Keratinocyte (primary cell): ENCODE measurements around the gene ZFYVE21. TPM values are rescaled to one million over a fixed set of nuclear protein-coding genes. Genes with fewer than 3 reads are reported as not detected.

ENCODE experiments used
- DNase-seq: peaks from one replicate; pipeline ENCODE4 v3.0.0-alpha.2; 2011; ENCODE audit warnings: low read depth, missing footprints, low spot score
- FAIRE-seq: peaks from 2 replicates; lab custom pipeline; 2011; peaks lifted over from hg19 to GRCh38; lab: Jason Lieb, UNC
- H2AFZ ChIP-seq: 2 replicates; pipeline ENCODE4 v1.6.0; 2012; ENCODE audit warnings: low read length, control low read depth, inconsistent platforms; ENCODE audit not compliant: control insufficient read depth
- H3K27ac ChIP-seq: 2 replicates; pipeline ENCODE4 v1.5.1; 2011; ENCODE audit warnings: low read length; ENCODE audit not compliant: control insufficient read depth, insufficient read depth
- H3K27me3 ChIP-seq: 3 replicates; pipeline ENCODE4 v1.6.0; 2011; ENCODE audit warnings: low read length; ENCODE audit not compliant: control insufficient read depth, insufficient read depth; ENCODE audit errors: extremely low read depth
- H3K36me3 ChIP-seq, 2 experiments: 2 replicates in 1 of 2; 3 replicates in 1 of 2; pipeline ENCODE4 v1.5.1; 2011; ENCODE audit warnings: low read length in 2 of 2, mild to moderate bottlenecking in 1 of 2; ENCODE audit not compliant: control insufficient read depth in 2 of 2, insufficient read depth in 2 of 2; ENCODE audit errors: extremely low read depth in 1 of 2
- H3K4me1 ChIP-seq: 3 replicates; pipeline ENCODE4 v1.5.1; 2011; ENCODE audit warnings: low read length; ENCODE audit not compliant: control insufficient read depth, insufficient read depth; ENCODE audit errors: extremely low read depth
- H3K4me2 ChIP-seq: 3 replicates; pipeline ENCODE4 v1.6.0; 2011; ENCODE audit warnings: low read depth, low read length; ENCODE audit not compliant: control insufficient read depth, insufficient read depth; ENCODE audit errors: extremely low read depth
- H3K4me3 ChIP-seq, 3 experiments: fragments of 200-600 bp in 1 of 3; sonication (generic) in 1 of 3; 2 replicates in 2 of 3; 3 replicates in 1 of 3; pipeline ENCODE4 v1.5.1; 2011 to 2016; ENCODE audit warnings: low read length in 3 of 3, mild to moderate bottlenecking in 3 of 3, control low read depth in 2 of 3, inconsistent platforms in 1 of 3, low read depth in 1 of 3, mixed read lengths in 1 of 3, mixed run types in 1 of 3, moderate library complexity in 1 of 3; ENCODE audit not compliant: control insufficient read depth in 2 of 3, insufficient read depth in 2 of 3; ENCODE audit errors: extremely low read depth in 1 of 3
- H3K79me2 ChIP-seq: 2 replicates; pipeline ENCODE4 v1.6.0; 2012; ENCODE audit warnings: low read length; ENCODE audit not compliant: control insufficient read depth, insufficient read depth
- H3K9ac ChIP-seq: 3 replicates; pipeline ENCODE4 v1.6.0; 2011; ENCODE audit warnings: low read length; ENCODE audit not compliant: control insufficient read depth, insufficient read depth; ENCODE audit errors: extremely low read depth
- H3K9me1 ChIP-seq: 3 replicates; pipeline ENCODE4 v1.6.0; 2011; ENCODE audit warnings: low read length; ENCODE audit not compliant: control insufficient read depth, insufficient read depth; ENCODE audit errors: extremely low read depth
- H3K9me3 ChIP-seq: 2 replicates; pipeline ENCODE4 v1.5.1; 2012; ENCODE audit warnings: low read depth, low read length; ENCODE audit not compliant: control insufficient read depth
- H4K20me1 ChIP-seq: 3 replicates; pipeline ENCODE4 v1.6.0; 2011; ENCODE audit warnings: low read length; ENCODE audit not compliant: control insufficient read depth, insufficient read depth; ENCODE audit errors: extremely low read depth
- CTCF ChIP-seq, 3 experiments: IDR thresholded peaks in 1 of 3; conservative IDR thresholded peaks in 1 of 3; optimal IDR thresholded peaks in 1 of 3; 2 replicates in 2 of 3; 3 replicates in 1 of 3; pipeline versions ENCODE3 to v1.5.1; 2011; ENCODE audit warnings: low read length in 3 of 3, mild to moderate bottlenecking in 3 of 3, moderate library complexity in 2 of 3, control low read depth in 1 of 3, inconsistent platforms in 1 of 3; ENCODE audit not compliant: insufficient read depth in 2 of 3; ENCODE audit errors: extremely low read depth in 1 of 3
- EZH2 ChIP-seq: IDR thresholded peaks from one replicate; pipeline ENCODE4 v1.6.1; 2012; ENCODE audit warnings: inconsistent platforms, mild to moderate bottlenecking, low read length, moderate library complexity
- dilution Hi-C: fragments of 300-500 bp; cut with MboI; formaldehyde crosslinking; loops from one replicate; pipeline ENCODE4 v1.7.0; 2020; ENCODE audit warnings: low sequenced_read_pairs; ENCODE audit not compliant: extremely low pct_ligation_motif_present
- polyA plus RNA-seq, 5 experiments: library from polyadenylated mRNA; depleted of rRNA in 3 of 5; stranded (reverse) in 3 of 5; stranded (forward) in 1 of 5; unstranded in 1 of 5; fragments of >200 nt; gene quantifications; 1 replicate in 1 of 5; 2 replicates in 3 of 5; 3 replicates in 1 of 5; pipeline versions ENCODE4 v1.2.1 to v1.2.3, GENCODE V29; 2011 to 2012; ENCODE audit warnings: missing spikeins in 2 of 5, low read depth in 1 of 5, low replicate concordance in 1 of 5

ZFYVE21 gene
- polyA plus RNA-seq, 1 donor (not counting 4 experiments of a cell fraction or from before 2014, with no cell fraction given): 116 TPM

- peaks cover 34 to 38% of the 10 kb centered on the region in 2 experiments for H3K36me3 ChIP-seq
- H3K9ac ChIP-seq: no peak overlapping the region
- no peak overlapping the region for H3K4me2 ChIP-seq
- H3K4me1 ChIP-seq: peaks cover 27% of the 10 kb centered on the region
- peaks cover 28% of the 10 kb centered on the region for H4K20me1 ChIP-seq
- dilution Hi-C loops: no loop called here
- no peaks in the 10 kb centered on the region for H3K9me1 ChIP-seq
- FAIRE-seq (no peak), DNase-seq (no peak)
- H3K27me3 ChIP-seq: no peaks in the 10 kb centered on the region
- no peak overlapping the region for H3K4me3 ChIP-seq
- H3K9me3 ChIP-seq: no peaks in the 10 kb centered on the region
- no peak overlapping the region for H3K27ac ChIP-seq
- H2AFZ ChIP-seq: no peak overlapping the region
- peaks cover 13% of the 10 kb centered on the region for H3K79me2 ChIP-seq
- TF ChIP-seq CTCF (optimal IDR thresholded peaks at IDR 0.05 in 1 of 3, IDR thresholded peaks at IDR 0.05 in 1 of 3, conservative IDR thresholded peaks at IDR 0.05 in 1 of 3; ENCODE audit: extremely low read depth in 1 of 3, insufficient read depth in 2 of 3, low read length in 3 of 3): no peak
- TF ChIP-seq EZH2: no peak
Measured at GRCh38 chr14:103696466-103697071, 19.0 kb upstream of the ZFYVE21 start.

- peaks cover 27% of the 10 kb centered on the region for H3K4me1 ChIP-seq
- no peaks in the 10 kb centered on the region for H3K27me3 ChIP-seq
- no peak overlapping the region for H3K27ac ChIP-seq
- no peaks in the 10 kb centered on the region for H3K9me1 ChIP-seq
- no peak overlapping the region for H3K9ac ChIP-seq
- no peak overlapping the region for H2AFZ ChIP-seq
- H3K79me2 ChIP-seq: peaks cover 13% of the 10 kb centered on the region
- FAIRE-seq (no peak), DNase-seq (no peak)
- TF ChIP-seq EZH2: no peak
- no peak for TF ChIP-seq CTCF (optimal IDR thresholded peaks at IDR 0.05 in 1 of 3, IDR thresholded peaks at IDR 0.05 in 1 of 3, conservative IDR thresholded peaks at IDR 0.05 in 1 of 3; ENCODE audit: extremely low read depth in 1 of 3, insufficient read depth in 2 of 3, low read length in 3 of 3)
- H3K4me2 ChIP-seq: no peak overlapping the region
- H3K36me3 ChIP-seq: peaks cover 36 to 41% of the 10 kb centered on the region in 2 experiments
- peaks cover 28% of the 10 kb centered on the region for H4K20me1 ChIP-seq
- dilution Hi-C loops: no loop called here
- no peak overlapping the region for H3K4me3 ChIP-seq
- no peaks in the 10 kb centered on the region for H3K9me3 ChIP-seq
Measured at GRCh38 chr14:103697206-103697602, 18.4 kb upstream of the ZFYVE21 start.
